ENCODE data around the gene CNTRL. TPM values are rescaled to one million over a fixed set of nuclear protein-coding genes. Genes with fewer than 3 reads are reported as not detected.

Gene CNTRL
- total RNA-seq, 1 experiment from 2014 or later = 11.6 TPM

DNA sequence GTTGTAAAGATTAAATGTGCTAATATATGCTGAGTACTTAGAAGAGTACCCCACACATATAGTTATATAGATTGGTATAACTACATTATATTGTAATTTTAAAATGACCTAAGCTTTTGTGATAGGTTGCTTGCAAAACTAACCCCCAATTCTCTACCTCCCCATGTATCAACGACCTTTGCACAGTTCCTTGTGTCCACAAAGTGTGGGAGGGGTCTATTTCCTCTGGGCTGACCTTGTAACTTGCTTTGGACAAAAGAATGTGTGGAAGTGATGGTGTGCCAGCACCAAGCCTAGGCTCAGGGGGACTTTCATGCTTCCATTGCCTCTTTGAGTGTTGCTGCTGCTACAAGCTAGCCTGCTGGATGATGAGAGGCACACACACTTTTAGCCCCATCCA is 45.3 kb upstream of the CNTRL start:
- no peak overlapping the region for H3K18ac ChIP-seq (ENCODE audit: insufficient read length, low read depth, low read length)
- peaks cover 6% of the 10 kb centered on the region; the same call in 1 of the 2 replicates for H3K27me3 Mint-ChIP-seq (ENCODE audit: low read depth)
- H2AFZ ChIP-seq (ENCODE audit: low read length) = no peak overlapping the region
- no peaks in the 10 kb centered on the region for H3K9me3 ChIP-seq (ENCODE audit: control insufficient read depth, low read depth, low read length)
- H3K4me1 Mint-ChIP-seq = no peaks in the 10 kb centered on the region
- no peak overlapping the region for H3K4me3 Mint-ChIP-seq
- H3K23me2 ChIP-seq (ENCODE audit: insufficient read length, low read depth, low read length, poor library complexity, severe bottlenecking) = no peaks in the 10 kb centered on the region
- H2BK5ac ChIP-seq (ENCODE audit: insufficient read length, low read length) = no peak overlapping the region
- no peak overlapping the region for H3K23ac ChIP-seq (ENCODE audit: insufficient read length, low read depth, low read length)
- no peak overlapping the region for H2BK20ac ChIP-seq (ENCODE audit: low read depth, low read length, poor library complexity, severe bottlenecking)
- H3K9ac ChIP-seq (ENCODE audit: extremely low read depth, insufficient read length, low read length) = no peak overlapping the region
- no peaks in the 10 kb centered on the region for H3K27me3 ChIP-seq (ENCODE audit: insufficient read depth, low read length)
- no peak overlapping the region for H4K91ac ChIP-seq (ENCODE audit: insufficient read length, low read depth, low read length)
- no peak overlapping the region for H2AK5ac ChIP-seq (ENCODE audit: insufficient read length, low read length)
- no peak for TF ChIP-seq CTCF (conservative IDR thresholded peaks at IDR 0.05)
- no peak overlapping the region for H2BK12ac ChIP-seq (ENCODE audit: insufficient read length, low read depth, low read length)
- H3K9me3 Mint-ChIP-seq = peaks cover 0 to 3% of the 10 kb centered on the region in 2 experiments; a peak in 1 of 5 replicates
- DNase-seq = no peak
- WGBS (ENCODE audit: extremely low coverage, insufficient read length, low lambda C conversion rate) = no CpG with 5 or more reads among the region's 1 CpG
- no peak overlapping the region for H3T11ph ChIP-seq (ENCODE audit: low read length)
- H3K27ac Mint-ChIP-seq = no peak overlapping the region; a peak in 1 of 7 replicates
- no peaks in the 10 kb centered on the region for H4K20me1 ChIP-seq (ENCODE audit: control insufficient read depth, insufficient read depth, insufficient read length)
- no peak overlapping the region for H3K4me2 ChIP-seq (ENCODE audit: insufficient read depth, insufficient read length, low read length)
- no peak overlapping the region for H4K5ac ChIP-seq (ENCODE audit: insufficient read length, low read depth, low read length)
- H3K27ac ChIP-seq (ENCODE audit: insufficient read length, low read depth, low read length) = no peak overlapping the region
- no peak overlapping the region for H2BK15ac ChIP-seq (ENCODE audit: low read depth, low read length)
- H3K56ac ChIP-seq (ENCODE audit: insufficient read length, low read depth, low read length) = no peak overlapping the region
- H3K14ac ChIP-seq (ENCODE audit: insufficient read depth, low read length) = no peak overlapping the region
- H4K8ac ChIP-seq (replicated peaks; ENCODE audit: insufficient read length, low read depth, low read length) = no peak overlapping the region
- H2BK120ac ChIP-seq (ENCODE audit: low read depth, low read length, poor library complexity, severe bottlenecking) = no peak overlapping the region
- no peaks in the 10 kb centered on the region for H3K36me3 Mint-ChIP-seq (ENCODE audit: insufficient read depth in 1 of 3, low read depth in 3 of 3)
- no peaks in the 10 kb centered on the region for H3K4me1 ChIP-seq (ENCODE audit: insufficient read depth, low read length)
- H3K79me1 ChIP-seq (ENCODE audit: insufficient read depth, low read depth, low read length, poor library complexity, severe bottlenecking) = no peaks in the 10 kb centered on the region
- H3K79me2 ChIP-seq (ENCODE audit: insufficient read depth, low read length) = no peaks in the 10 kb centered on the region
- H3K4ac ChIP-seq (ENCODE audit: low read depth, low read length) = no peak overlapping the region
